Islet precursor cell (in vitro differentiated cells): Measurements from ENCODE around the gene ERICH6B.
A peak's percentile ranks its signal among the peaks of the same experiment; 100 is the strongest.
"Not testable (repeated sequence)": the region's sequence is repeated elsewhere in the genome, so short reads cannot be mapped to it uniquely, and the experiment has no call there.

ENCODE experiments used
- DNase-seq: peaks from one replicate; pipeline ENCODE4 v3.0.0-alpha.2; 2018

The ERICH6B gene

GRCh38 chr13:45615501-45616101, at the start of gene ERICH6B:
Gene ERICH6B (minus strand): TSS chr13:45615739. CDS start chr13:45597005, 18,734 bp downstream.
- DNase-seq = peak; percentile 82

GRCh38 chr13:45662903-45663302, 47.4 kb upstream of the ERICH6B start:
- not testable (repeated sequence) for DNase-seq

DNA sequence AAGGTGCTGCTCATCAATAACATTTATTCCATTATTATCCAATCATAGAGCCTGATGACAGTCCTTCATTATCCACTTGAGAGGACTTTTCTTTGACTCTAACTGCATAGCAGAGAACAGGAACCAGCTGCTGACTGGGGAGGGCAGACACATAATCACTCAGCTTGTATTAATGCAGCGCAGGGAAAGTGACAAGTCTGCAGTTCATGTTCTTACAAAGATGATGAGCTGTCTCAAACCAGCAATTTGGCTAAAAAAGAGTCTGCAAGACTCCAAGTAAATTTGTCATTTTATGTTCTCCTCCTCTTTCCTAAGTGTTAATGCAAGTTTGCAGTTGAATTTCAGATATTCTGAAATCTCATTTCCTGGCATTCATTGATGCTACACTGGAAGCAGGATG, 46.6 kb upstream of the ERICH6B start:
- no peak for DNase-seq

- not testable (repeated sequence) for DNase-seq
Observed at GRCh38 chr13:45660458-45660857, 44.9 kb upstream of the ERICH6B start.

DNA sequence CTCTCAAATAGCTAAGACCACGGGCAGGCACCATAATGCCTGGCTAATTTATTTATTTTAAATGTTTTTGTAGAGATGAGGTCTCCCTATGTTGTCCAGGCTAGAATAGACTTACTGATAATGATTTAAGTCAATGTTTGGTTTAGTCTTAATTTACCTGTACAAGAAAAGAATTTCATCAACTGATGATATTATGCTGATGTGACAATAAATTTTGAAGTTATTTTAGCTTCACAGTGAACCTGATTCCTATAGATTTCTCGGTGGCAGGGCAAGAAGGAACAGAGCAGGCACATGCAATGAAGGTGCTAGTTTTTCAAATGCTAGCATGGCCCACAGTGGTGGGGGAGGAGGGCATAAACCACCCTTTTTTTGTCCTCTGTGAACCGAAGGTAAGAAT, 44.0 kb upstream of the ERICH6B start:
- no peak for DNase-seq

DNA sequence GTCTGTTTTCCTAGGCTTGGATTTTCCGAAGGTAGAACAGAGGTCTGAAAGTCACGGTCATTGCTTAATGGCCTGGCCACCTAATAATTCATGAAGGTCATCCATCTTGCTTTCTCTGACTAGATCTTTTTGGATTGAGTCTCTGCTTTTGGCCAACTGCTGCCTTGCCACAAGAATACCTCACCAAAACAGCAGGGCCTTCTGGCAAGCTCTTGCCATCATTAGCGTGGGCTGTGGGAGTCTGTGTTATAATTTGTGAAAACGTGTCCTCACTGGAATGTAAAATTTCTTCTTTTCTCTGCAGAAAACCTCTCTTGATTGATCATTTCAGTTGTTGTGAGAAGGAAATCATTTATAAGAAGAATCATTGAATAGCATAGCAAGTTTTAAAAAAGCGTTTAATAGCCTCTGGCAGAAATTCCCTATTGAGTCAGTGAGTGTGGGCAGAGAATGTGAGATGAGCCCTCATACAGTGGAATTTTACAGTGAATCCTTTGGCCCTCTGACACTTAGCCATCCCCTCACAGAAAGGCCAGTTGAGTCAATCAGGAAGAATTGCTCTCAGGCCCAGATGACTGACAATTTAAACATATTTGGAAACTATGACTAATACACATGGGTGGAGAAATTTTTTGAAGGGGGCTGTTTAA, 43.2 kb upstream of the ERICH6B start:
- no peak for DNase-seq

- peak; percentile 39 for DNase-seq
Observed at GRCh38 chr13:45654633-45655349, 39.3 kb upstream of the ERICH6B start.

DNA sequence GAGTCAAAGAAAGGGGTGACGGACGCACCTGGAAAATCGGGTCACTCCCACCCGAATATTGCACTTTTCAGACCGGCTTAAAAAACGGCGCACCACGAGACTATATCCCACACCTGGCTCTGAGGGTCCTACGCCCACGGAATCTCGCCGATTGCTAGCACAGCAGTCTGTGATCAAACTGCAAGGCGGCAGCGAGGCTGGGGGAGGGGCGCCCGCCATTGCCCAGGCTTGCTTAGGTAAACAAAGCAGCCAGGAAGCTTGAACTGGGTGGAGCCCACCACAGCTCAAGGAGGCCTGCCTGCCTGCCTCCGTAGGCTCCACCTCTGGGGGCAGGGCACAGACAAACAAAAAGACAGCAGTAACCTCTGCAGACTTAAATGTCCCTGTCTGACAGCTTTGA, 29.7 kb upstream of the ERICH6B start:
- DNase-seq = not testable (repeated sequence)

DNA sequence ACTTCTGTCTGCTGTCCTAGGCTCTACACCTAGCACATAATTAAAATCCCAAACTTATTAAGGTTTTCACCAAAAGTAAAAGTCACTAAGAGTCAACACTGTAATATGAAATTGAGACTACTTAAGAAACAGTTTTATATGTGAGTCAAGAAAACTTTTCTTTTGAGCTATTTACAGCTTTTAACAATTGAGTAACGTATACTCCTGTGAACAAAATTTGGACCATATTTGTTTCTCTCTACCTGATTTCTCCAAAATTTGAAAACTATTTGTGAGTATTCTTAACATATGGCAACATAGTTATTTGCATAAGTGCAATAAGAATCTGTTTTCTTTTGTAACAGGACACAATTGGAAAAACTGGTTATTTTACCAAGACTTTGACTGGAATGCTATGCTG, 26.6 kb upstream of the ERICH6B start:
- not testable (repeated sequence) for DNase-seq

- DNase-seq = not testable (repeated sequence)
Observed at GRCh38 chr13:45635291-45635690, 19.8 kb upstream of the ERICH6B start.

DNA sequence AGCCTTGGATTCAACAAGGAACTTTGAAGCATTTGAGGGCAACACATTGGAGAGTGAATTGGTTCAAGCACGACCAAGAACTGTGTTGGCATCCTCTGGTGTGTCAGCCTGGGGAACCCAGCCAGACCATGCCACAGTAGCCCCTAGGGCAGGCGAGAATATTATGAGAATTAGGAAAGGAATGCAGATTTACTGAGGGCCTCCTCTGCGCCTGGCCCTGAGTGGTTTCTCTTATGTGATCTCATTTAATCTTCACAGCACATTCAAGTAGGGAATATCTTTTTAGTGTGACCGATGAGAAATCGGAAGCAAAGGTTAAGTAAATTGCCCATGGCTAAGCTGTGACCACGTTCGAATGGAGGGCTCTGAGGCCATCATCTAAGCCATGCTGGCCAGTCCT, 15.3 kb upstream of the ERICH6B start:
- DNase-seq = no peak

DNA sequence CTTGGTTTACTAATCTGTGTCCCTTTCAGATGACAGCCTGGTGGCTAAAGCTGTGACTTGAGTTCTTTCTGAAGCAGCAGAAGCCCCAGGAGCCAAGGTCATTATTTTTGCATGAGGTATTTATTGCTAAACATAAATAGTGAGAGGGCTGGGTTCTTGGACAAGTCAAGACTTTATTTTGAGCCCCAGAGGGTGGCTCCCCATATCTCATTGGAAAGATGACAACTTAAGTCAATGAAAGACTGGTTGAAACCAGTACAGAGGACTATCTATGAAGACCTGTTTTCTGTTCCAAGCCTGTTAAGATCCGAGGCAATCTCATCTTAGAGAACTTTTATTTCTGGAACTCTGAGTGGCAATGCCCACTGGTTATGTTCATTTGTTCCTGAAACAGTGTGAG, 14.4 kb upstream of the ERICH6B start:
- no peak for DNase-seq

GRCh38 chr13:45628094-45628493, 12.6 kb upstream of the ERICH6B start:
- DNase-seq = no peak

GRCh38 chr13:45627656-45628055, 12.1 kb upstream of the ERICH6B start:
- no peak for DNase-seq

DNA sequence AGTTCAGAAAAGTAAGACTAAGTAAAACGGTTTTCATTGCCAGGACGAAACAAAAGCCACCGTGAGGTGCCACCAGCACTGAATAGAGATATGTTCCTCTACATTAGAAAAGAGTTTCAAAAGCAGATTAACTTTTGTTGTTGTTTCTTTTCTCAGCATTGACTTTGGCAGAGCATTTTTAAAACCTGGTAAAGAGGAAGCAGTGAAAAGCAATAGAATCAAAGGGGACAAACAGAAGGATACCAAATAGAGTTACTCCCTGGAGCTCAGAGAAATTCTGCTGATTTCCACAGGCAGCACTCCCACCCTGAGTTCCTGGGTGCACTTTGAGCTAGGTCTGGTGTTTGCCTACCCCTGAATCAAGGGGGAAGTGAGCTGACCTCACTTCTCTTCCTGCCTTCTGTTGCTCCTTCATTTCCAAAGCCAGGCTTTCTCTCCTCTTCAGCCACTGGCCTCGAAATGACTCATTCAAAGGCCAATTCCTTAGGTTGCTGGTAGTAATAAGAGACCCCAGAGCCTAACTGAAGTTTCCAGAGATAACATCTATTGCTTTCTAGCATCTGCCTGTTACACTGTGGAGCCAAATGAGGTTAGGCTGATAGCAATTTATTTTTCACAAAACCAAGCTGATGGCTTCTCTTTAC, 11.3 kb upstream of the ERICH6B start:
- DNase-seq = peak; percentile 86

- DNase-seq = no peak
Observed at GRCh38 chr13:45623516-45624090, 8.1 kb upstream of the ERICH6B start.

- DNase-seq = peak; percentile 63
Observed at GRCh38 chr13:45621950-45622349, 6.4 kb upstream of the ERICH6B start.

DNA sequence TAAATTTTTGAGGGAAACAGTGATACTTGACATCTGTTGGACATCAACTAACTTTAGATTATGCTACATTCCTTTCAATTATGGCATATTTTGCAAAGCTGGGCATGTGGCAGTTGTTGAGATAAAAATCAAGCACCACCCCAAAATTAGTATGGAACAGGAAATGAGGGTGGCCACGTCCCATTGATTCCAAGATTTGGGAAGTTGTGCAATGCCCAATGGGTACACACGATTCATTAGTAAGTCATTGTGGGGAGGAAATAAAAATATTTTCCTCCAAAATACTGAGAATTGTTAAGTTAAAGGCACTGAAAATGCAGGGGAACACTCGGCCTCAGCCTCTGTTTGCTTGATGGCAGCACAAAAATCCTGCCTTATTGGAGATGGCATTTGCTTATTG, 7.6 kb downstream of the ERICH6B start:
- DNase-seq = no peak

DNA sequence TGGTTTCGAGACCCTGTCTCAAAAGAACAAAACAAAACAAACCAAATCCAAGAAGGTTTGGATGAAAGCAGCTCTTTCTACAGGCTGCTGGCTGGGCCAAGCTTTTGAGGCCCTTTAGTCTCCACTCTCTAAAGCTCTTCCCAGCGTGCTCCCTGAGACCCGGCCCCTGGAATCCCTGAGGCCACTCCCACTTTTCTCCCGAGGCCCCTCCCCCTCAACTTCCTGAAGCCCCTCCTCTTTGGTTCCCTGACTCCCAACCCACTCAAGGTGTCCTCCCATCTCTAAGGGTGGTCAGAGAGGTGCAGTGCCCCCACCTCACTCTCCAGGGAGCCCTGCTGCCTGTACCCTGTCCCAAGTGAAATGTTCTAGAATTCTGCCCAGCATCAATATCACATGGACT, 10.6 kb downstream of the ERICH6B start:
- DNase-seq = no peak

GRCh38 chr13:45603338-45603737, 12.2 kb downstream of the ERICH6B start:
- no peak for DNase-seq

DNA sequence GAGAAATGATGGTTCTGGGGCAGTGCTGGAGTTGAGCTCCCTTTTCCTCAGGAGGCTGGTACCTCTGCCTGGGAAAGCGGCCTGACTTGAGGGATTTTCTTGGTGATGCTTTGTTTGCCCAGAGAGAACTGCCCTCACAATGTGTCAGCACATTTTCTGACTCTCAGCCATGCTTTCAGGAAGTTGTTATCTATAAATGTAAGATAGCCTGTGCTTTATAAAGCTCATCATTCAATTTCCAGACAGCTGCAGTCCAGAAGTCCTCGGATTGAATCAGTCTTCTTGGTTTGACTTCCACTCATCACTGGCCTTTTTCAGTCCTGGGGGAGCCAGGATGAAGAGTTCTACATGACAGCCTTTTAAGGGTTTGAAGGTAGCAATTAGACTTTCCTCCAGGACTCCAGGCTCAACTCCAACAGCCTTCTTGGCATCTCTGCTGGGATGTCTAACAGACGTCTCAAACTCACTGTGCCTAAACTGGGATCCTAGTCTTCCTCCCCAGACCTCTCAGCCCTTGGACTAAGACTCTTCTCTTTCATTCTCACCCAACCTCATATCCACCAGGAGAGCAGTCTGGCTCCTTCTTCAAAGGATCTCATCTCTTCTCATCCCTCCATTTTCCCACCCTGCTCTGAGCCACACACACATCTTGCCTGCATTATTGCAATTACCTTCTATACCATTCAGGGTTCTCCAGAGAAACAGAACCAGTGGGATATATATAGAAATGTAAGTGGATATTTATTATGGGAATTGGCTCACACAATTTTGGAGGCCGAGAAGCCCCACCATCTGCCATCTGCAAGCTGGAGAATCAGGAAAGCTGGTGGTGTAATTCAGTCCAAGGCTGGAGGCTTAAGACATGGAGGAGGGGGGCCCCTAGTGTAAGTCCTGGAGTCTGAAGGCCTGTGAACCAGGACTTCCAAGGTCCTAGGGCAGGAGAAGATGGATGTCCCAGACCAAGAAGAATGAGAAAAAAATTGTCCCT, 13.1 kb downstream of the ERICH6B start:
- DNase-seq = no peak

GRCh38 chr13:45601680-45602079, 13.9 kb downstream of the ERICH6B start:
- DNase-seq = no peak
